ENCODE results near the gene THAP3. TPM values are rescaled to one million over a fixed set of nuclear protein-coding genes. Genes with fewer than 3 reads are reported as not detected.
A peak's percentile ranks its signal among the peaks of the same experiment; 100 is the strongest.

The THAP3 gene
- total RNA-seq, 2 donors from 2014 or later: 13.0 to 22.4 TPM

DNA sequence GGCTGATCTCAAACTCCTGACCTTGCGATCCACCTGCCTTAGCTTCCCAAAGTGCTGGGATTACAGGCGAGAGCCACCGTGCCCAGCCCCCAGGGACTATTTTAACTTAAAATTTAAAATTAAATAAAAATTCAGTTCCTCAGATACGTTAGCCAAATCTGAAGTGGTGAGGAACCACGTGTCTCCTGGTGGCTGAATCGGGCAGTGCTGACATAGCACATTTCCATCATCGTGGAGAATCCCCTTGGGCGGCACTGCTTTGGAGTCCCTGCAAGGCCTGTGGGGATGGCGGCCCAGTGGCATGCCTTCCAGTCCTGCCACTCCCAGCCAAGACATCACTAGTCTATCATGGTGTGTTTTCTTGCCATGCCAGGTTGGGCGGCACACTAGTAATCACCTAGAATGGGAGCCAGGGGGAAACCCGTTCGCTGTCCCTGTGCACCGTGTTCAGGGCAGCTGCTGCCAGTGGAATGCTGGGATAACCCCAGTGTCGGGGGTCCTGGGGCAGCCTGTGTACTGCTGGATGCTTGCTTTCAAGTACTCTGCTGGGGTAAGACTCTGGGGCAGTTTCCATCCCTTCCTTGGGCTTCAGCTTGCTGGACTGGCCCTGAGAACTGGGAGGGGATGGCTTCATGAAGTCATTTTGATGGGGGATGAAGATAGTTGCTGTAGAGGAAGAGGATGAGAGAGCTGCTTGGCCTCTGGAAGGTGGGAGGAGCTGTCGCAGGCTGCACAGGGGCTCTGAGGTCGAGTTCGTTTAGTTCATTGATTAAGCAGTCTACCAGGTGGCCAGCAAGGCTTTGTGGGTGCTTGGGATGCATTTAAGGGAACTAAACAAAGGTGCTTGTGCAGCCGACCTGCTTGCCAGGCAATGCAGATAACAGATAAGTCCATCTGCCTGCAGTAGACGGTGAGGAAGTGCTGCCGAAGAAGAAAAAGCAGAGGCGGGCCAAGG is 40.3 kb upstream of the THAP3 start:
- H3K36me3 Mint-ChIP-seq (ENCODE audit: low read depth): peaks cover 16% of the 10 kb centered on the region
- no peak overlapping the region for H3K4me3 Mint-ChIP-seq
- TF ChIP-seq, protein P1, sequence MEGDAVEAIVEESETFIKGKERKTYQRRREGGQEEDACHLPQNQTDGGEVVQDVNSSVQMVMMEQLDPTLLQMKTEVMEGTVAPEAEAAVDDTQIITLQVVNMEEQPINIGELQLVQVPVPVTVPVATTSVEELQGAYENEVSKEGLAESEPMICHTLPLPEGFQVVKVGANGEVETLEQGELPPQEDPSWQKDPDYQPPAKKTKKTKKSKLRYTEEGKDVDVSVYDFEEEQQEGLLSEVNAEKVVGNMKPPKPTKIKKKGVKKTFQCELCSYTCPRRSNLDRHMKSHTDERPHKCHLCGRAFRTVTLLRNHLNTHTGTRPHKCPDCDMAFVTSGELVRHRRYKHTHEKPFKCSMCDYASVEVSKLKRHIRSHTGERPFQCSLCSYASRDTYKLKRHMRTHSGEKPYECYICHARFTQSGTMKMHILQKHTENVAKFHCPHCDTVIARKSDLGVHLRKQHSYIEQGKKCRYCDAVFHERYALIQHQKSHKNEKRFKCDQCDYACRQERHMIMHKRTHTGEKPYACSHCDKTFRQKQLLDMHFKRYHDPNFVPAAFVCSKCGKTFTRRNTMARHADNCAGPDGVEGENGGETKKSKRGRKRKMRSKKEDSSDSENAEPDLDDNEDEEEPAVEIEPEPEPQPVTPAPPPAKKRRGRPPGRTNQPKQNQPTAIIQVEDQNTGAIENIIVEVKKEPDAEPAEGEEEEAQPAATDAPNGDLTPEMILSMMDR (conservative IDR thresholded peaks at IDR 0.05): peak; percentile 66
- Histone ChIP-seq H3K27ac (ENCODE audit: low read depth, low read length) (no peak overlapping the region), H3K4me1 (ENCODE audit: control insufficient read depth, insufficient read depth, low read length) (peaks cover 7% of the 10 kb centered on the region), H3K27me3 (ENCODE audit: control insufficient read depth, insufficient read depth, low read length, poor library complexity, severe bottlenecking) (no peaks in the 10 kb centered on the region), H3K9me3 (ENCODE audit: control insufficient read depth, low read length) (no peaks in the 10 kb centered on the region), H3K36me3 (ENCODE audit: control insufficient read depth, insufficient read depth, low read length) (peaks cover 14% of the 10 kb centered on the region), H3K9ac (ENCODE audit: extremely low read depth, low read length, poor library complexity, severe bottlenecking) (no peak overlapping the region), H3K4me3 (ENCODE audit: low read length) (no peak overlapping the region)
- no peak for DNase-seq
- peak overlapping the region; percentile 38 for H3K27ac Mint-ChIP-seq
- H3K27me3 Mint-ChIP-seq (ENCODE audit: insufficient read depth): no peaks in the 10 kb centered on the region
- WGBS, 2 experiments (ENCODE audit: insufficient coverage in 1 of 2, insufficient read length in 1 of 2): 82 to 92% methylated on average over 12 to 21 of the region's 21 CpGs
- peaks cover 21% of the 10 kb centered on the region for H3K4me1 Mint-ChIP-seq
- H3K9me3 Mint-ChIP-seq: no peaks in the 10 kb centered on the region

DNA sequence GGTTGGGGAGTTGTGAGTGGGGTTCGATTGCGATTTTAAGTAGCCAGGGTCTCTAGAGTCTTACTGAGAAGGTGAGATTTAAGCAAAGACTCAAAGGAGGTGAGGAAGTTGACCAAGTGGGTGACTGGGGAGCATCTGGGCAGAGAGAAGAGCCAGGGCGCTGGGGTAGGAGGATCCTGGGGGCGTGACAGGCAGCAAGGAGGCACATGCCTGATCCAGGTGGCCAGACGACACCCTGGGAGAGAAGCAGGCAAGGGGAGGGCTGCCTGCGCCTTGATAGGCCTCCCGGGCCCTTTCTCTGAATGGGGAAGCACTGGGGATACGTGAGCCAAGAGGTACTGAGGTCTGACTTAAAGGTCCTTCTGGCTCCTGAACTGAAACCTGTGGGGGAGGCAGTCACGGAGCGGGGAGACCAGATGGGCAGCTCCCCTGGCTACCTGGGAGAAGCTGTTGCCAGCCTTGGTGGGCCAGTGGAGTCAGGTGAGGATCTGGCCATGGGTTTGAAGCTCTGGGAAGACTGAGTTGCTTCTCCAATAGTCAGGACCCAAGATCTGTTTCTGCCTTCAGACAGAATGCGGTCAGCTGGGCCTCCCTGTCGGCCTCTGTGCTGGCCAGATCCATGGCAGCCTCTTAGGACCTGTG is 39.5 kb upstream of the THAP3 start:
- Mint-ChIP-seq H3K4me3 (no peak overlapping the region), H3K27ac (peak overlapping the region; percentile 6), H3K36me3 (ENCODE audit: low read depth) (peaks cover 22% of the 10 kb centered on the region), H3K27me3 (ENCODE audit: insufficient read depth) (no peaks in the 10 kb centered on the region), H3K9me3 (no peaks in the 10 kb centered on the region), H3K4me1 (peaks cover 18% of the 10 kb centered on the region)
- Histone ChIP-seq H3K9me3 (ENCODE audit: control insufficient read depth, low read length) (no peaks in the 10 kb centered on the region), H3K4me3 (ENCODE audit: low read length) (no peak overlapping the region), H3K27ac (ENCODE audit: low read depth, low read length) (no peak overlapping the region), H3K36me3 (ENCODE audit: control insufficient read depth, insufficient read depth, low read length) (peaks cover 17% of the 10 kb centered on the region), H3K4me1 (ENCODE audit: control insufficient read depth, insufficient read depth, low read length) (peaks cover 5% of the 10 kb centered on the region), H3K27me3 (ENCODE audit: control insufficient read depth, insufficient read depth, low read length, poor library complexity, severe bottlenecking) (no peaks in the 10 kb centered on the region), H3K9ac (ENCODE audit: extremely low read depth, low read length, poor library complexity, severe bottlenecking) (no peak overlapping the region)
- TF ChIP-seq, protein P1 (conservative IDR thresholded peaks at IDR 0.05): no peak
- DNase-seq: no peak
- WGBS, 2 experiments (ENCODE audit: insufficient coverage in 1 of 2, insufficient read length in 1 of 2): 92 to 94% methylated on average over 8 to 12 of the region's 12 CpGs

DNA sequence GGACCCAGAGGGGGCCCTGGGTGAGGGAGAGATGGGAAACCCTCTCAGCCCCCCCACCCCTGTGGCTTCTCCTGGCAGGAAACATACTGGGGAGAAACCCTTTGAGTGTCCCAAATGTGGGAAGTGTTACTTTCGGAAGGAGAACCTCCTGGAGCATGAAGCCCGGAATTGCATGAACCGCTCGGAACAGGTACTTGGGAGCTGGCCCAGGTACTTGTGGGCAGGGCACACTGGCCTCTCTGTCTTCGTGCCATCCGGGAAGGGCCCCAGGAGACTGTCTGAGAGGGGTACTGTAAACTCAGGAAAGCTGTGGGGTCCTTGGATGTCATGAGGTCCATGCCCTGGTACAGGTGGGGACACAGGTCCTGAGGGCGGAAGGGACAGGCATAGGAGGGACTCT is 38.8 kb upstream of the THAP3 start:
- H3K27me3 ChIP-seq (ENCODE audit: control insufficient read depth, insufficient read depth, low read length, poor library complexity, severe bottlenecking): no peaks in the 10 kb centered on the region
- H3K4me3 ChIP-seq (ENCODE audit: low read length): no peak overlapping the region
- no peak for DNase-seq
- TF ChIP-seq, protein P1 (conservative IDR thresholded peaks at IDR 0.05): no peak
- peaks cover 1% of the 10 kb centered on the region for H3K4me1 ChIP-seq (ENCODE audit: control insufficient read depth, insufficient read depth, low read length)
- Mint-ChIP-seq H3K9me3 (no peaks in the 10 kb centered on the region), H3K4me1 (peaks cover 13% of the 10 kb centered on the region), H3K27me3 (ENCODE audit: insufficient read depth) (no peaks in the 10 kb centered on the region), H3K4me3 (no peak overlapping the region), H3K36me3 (ENCODE audit: low read depth) (peaks cover 25% of the 10 kb centered on the region), H3K27ac (no peak overlapping the region)
- H3K36me3 ChIP-seq (ENCODE audit: control insufficient read depth, insufficient read depth, low read length): peaks cover 23% of the 10 kb centered on the region
- H3K9ac ChIP-seq (ENCODE audit: extremely low read depth, low read length, poor library complexity, severe bottlenecking): no peak overlapping the region
- no peak overlapping the region for H3K27ac ChIP-seq (ENCODE audit: low read depth, low read length)
- H3K9me3 ChIP-seq (ENCODE audit: control insufficient read depth, low read length): no peaks in the 10 kb centered on the region
- 96 to 100% methylated on average over 6 to 7 of the region's 7 CpGs for WGBS, 2 experiments (ENCODE audit: insufficient coverage in 1 of 2, insufficient read length in 1 of 2)

Measured in endodermal cell (in vitro differentiated cells).